Body of pancreas (tissue), 4 donors: Measurements from ENCODE around the gene PPFIBP2.

Experiments
- CTCF ChIP-seq, 7 experiments: fragments of 450-650 bp in 4 of 7; fragments of 200-600 bp in 3 of 7; sonication (generic) in 3 of 7; IDR thresholded peaks; one replicate each; pipeline ENCODE4 v1.5.1; 2016 to 2019; ENCODE audit warnings: antibody characterized with exemption in 7 of 7
- POLR2A ChIP-seq, 3 donors: fragments of 450-650 bp; IDR thresholded peaks; one replicate each; pipeline ENCODE4 v1.6.1; 2016; ENCODE audit warnings: antibody characterized with exemption in 3 of 3, mild to moderate bottlenecking in 2 of 3

GRCh38 chr11:7640816-7641215, 127.0 kb downstream of the PPFIBP2 start:
- TF ChIP-seq POLR2A (IDR thresholded peaks at IDR 0.05) (no peak), CTCF (IDR thresholded peaks at IDR 0.05) (no peak)
